NCI-H146 (cell line): ENCODE results near the gene MCM7.

Experiments used
- DNase-seq: peaks from one replicate; lab custom pipeline; 2025; lab: John Stamatoyannopoulos, UW

MCM7 gene

DNA sequence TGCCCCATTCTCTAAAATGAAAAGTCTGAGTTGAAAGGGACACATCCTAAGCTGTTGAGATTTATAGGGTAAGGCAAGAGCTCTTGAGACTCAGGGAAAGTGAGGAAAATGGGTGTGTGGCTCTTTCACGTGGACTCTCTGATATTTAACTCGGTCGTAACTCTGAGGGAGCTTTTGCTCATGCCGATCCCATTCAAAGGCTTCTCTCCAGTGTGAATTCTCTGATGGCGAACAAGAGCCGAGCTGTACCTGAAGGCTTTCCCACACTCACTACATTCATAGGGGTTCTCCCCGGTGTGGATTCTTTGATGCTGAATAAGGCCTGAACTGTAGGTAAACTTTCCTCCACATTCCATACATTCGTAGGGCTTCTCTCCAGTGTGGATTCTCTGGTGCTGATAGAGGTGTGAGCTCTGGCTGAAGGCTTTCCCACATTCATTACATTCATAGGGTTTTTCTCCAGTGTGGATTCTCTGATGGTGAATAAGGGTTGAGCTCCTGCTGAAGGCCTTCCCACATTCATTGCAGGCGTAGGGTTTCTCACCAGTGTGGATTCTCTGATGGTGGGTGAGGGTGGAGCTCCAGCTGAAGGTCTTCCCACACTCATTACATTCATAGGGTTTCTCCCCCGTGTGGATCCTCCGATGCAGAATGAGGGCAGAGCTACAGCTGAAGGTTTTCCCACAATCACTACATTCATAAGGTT, 30.0 kb downstream of the MCM7 start:
- DNase-seq: no peak

DNA sequence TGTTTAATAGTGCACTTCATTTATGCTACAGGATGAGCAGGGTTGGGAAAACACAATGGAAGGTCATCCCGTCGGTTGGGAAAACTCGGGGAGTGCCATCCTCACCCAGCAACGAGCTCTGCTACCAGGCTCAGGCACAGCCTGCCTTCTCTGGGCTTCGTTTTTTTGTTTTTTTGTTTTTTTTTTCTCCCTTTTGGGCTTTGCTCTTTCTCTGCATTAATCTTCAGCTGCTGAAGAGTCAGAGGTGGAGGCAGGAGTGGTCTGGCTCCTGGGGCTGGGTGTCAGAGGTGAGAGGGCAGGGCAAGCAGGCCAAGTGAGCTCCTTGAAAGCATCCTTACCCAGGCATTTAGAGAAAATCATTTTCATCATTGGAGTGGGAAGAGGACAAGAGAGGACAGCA, 31.2 kb downstream of the MCM7 start:
- DNase-seq: no peak

DNA sequence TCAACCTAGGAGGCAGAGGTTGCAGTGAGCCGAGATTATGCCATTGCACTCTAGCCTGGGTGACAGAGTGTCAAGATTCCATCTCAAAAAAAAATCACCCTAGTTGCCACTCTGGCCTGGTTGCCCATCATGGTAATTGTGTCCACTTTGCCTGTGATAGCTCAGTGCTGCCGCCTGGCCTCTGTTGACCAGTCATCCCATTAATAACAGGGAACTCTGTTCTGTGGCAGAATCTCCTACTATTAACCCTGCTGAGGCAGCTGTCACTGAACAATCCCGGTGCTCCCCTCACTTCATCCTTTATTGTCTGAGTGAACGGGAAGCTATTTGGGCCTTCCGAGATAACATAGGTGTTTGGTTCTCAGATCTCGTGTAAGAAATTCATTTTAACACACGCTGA, 34.2 kb downstream of the MCM7 start:
- DNase-seq: peak; percentile 27

DNA sequence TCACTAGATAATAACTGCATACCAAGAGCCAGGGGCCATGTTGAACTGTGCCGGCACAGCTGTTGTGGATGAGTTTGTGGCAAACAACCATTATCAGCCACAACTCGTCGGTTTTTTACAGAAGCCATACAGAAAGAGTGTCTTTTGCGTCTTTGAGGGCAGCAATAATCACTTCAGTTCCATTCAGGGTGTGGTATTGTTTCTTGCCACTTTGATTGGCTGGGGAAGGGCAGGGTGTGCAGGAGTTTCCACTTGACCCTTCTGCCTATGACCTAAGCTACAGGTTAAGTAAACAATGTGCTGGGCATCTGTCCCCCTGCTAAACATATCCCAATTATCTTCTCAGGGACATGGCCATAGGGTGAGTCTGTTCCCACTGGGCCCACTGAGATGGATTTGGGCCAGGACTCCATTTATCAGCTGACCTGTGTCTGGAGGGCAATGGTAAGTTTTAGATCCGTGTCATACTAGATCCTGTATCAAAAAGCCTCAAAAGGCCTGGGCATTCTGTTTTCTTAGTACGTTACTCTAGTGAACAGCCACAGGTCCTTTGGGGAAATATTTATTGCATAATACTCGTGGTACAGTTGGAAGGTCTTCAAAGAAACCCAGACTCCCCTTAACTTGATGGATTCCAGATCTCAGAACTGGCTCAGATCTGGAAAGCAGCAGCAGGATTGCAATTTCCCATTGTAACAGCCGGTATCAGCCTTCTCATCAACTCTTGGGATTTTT, 35.6 kb downstream of the MCM7 start:
- no peak for DNase-seq

DNA sequence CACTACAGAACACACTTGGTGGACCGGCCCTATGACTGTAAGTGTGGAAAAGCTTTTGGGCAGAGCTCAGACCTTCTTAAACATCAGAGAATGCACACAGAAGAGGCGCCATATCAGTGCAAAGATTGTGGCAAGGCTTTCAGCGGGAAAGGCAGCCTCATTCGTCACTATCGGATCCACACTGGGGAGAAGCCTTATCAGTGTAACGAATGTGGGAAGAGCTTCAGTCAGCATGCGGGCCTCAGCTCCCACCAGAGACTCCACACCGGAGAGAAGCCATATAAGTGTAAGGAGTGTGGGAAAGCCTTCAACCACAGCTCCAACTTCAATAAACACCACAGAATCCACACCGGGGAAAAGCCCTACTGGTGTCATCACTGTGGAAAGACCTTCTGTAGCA, 37.0 kb downstream of the MCM7 start:
- DNase-seq: no peak

DNA sequence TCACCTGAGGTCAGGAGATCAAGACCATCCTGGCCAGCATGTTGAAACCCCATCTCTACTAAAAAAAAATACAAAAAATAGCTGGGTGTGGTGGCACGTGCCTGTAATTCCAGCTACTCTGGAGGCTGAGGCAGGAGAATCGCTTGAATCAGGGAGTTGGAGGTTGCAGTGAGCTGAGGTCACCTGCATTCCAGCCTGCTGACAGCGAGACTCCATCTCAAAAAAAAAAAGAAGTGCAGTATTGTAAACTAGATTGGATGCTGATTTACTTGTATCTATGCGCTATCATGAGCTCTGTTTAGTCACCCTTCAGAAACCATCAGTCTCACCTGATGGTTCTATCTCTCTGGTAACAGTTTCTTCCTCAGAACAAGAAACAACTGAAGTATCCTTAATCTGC, 37.8 kb downstream of the MCM7 start:
- no peak for DNase-seq

DNA sequence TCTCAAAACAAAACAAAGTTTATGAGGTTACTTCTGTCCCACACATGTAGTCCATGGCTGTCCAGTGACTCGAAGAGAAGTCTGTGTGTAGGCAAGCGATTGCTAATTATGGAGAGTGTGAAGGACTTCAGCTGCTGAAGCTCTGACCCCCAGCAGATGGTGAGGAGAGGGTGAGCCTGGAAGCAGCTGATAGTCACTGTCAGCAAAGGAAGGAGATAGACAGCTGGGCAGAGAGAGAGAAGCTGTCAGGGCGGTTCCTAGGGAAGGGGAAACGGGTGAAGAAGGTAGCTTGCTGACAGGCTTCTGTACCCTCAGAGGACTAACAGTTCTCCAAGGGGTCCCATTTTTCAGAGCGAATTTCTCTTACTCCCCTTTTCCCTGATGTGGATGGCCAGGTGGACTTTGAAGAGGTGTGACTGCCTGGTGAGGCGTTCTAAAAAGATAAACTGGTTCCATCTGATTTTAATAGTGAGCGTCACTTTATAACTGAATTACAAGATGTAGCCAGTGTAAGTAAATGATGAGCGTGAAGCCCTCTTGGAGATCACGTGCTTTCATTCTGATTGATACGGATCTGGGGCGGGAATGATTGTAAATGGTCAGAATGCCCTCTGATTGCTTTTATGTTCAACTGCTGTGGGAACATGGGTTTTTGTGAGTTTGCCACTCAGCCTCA, 39.5 kb downstream of the MCM7 start:
- no peak for DNase-seq

DNA sequence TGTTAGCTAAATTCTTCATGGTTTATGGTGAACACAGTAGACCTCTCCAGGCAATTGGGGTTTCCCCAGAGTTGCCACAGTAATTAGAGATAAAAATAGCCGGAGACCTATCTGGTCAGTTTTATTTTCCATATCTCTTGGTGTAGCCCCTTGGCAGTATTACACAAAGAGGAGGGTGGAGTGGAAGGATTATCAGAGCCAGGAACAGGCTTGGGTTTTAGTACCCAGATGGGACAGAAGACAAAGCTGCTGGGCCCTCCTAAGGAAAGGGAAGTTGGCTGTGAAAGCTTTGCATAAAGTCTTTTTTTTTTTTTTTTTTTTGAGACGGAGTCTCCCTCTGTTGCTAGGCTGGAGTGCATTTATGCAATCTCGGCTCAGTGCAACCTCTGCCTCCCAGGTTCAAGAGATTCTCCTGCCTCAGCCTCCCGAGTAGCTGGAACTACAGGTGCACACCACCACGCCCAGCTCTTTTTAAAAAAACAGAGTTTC, 41.9 kb downstream of the MCM7 start:
- DNase-seq: no peak

DNA sequence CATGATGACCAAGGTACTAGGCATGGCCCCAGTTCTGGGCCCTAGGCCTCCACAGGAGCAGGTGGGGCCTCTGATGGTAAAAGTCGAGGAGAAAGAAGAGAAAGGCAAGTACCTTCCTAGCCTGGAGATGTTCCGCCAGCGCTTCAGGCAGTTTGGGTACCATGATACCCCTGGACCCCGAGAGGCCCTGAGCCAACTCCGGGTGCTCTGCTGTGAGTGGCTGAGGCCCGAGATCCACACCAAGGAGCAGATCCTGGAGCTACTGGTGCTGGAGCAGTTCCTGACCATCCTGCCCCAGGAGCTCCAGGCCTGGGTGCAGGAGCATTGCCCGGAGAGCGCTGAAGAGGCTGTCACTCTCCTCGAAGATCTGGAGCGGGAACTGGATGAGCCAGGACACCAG, 44.2 kb downstream of the MCM7 start:
- DNase-seq: no peak

DNA sequence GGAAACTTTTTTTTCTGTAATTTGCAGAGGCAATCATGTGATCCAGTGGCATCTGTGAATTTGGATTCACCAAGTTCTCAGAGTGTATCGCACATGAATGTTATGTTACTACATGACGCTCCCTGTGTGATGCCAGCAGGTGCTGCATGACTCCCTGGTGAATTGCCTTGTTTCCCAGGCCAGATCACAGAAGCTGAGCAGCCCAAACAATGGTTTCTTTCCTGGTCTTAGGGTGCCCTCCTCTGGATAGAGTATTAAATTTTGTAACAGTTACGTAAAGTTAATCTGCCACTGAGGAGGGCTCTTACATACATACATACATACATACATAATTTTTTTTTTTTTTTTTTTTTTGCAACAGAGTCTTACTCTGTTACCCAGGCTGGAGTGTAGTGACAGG, 48.0 kb downstream of the MCM7 start:
- peak; percentile 70 for DNase-seq

DNA sequence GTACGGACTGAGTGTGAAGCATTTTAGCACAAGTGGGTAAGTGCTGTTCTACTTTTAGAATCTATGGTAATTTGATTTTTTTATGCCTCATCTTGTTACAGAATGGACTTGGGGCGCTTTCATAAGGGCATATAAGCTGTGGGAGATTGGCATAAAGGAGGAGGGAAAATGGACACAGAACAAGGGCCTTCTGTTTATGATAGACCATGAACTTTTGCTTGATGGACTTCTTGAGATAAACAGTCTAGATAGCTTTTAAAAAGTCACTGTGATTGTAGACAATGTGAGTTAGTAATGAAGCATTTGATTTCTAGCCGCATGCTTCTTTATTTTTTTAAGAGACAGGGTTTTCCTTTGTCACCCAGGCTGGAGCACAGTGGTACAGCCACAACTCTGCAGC, 49.6 kb downstream of the MCM7 start:
- no peak for DNase-seq

DNA sequence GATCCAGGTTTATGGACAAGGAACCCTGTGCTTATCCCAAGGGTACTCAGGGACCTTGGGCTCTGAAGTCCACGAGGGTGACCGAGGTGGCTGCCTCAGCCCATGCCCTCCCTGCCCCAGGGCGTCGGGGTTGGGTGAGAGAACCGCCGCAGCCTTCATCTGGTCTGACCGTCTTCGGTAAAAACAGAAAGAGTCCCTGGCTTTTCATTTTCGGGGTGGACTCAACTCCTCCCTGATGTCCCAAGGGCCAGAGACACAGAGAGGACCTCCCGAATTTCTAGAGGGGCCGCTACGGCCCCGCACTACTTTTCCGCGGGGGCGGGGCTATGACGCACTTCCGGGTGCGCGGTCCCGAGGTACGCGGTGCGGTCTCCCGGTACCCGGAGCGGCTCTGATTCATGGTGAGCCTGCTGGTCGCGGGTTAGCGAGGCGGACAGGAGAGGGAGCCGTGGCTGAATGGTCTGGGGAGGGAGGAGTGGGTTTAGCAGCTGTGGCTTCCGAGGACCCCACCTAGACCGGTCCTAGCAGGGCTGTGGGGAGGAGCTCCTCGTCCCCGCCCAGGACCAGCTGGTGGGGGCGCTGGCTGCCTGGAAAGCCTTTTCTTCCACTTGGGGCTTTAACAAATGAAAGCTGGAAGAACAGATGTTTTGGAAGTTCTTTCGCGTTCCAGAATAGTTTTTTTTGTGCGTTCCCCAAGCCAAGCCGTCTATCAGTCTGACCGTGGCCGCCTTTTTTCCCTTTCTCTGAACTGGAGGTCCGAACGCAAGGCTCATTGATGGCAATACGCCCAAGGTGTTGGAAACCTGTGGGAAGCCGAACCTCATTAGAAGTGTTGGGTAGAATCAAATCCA, 51.5 kb downstream of the MCM7 start, which contains the start of gene ZSCAN21:
ZSCAN21 (plus strand) TSS at position 334 of the 851 bp plus-strand sequence. CDS start 7,233 bp downstream, outside the sequence.
- DNase-seq: peak; percentile 81

DNA sequence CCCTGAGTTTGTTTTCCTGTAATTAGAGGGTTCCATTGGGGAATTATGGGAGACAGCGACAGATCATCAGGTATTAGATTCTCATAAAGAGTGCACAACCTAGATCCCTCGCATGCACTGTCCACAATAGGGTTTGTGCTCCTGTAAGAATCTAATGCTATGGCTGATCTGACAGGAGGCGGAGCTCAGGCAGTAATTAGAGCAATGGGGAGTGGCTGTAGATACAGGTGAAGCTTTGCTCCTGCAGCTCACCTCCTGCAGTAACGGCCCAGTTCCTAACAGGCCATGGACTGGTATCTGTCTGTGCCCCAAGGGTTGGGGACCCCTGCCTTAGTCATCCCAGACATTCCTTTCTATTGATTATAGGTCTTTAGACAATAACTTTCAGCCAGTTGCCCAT, 52.5 kb downstream of the MCM7 start:
- DNase-seq: peak; percentile 14

DNA sequence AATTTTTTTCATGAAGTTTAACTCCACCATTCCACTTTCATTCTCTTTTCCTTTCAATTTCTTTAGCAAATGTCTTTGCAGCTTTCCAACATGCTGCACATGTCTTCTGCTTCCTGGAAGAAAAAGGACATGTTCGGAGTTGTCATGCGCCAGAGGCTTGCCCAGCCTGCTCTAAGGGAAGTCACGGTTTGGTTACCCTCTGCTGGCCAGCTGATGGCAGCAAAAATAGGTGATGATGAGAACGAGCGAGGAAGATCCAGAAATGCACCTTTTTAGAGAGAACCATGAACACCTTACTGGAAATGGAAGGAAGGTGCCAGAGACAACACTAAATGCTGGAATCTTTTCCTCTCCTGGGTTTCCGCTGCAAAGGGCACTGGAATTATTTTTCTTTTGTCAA, 56.5 kb downstream of the MCM7 start:
- no peak for DNase-seq
